NT2/D1 (cell line): ENCODE measurements around the gene C19orf47.

ENCODE experiments used
- DNase-seq: peaks from one replicate; pipeline ENCODE4 v3.0.0-alpha.2; 2011; ENCODE audit warnings: low read depth, low spot score
- H3K27me3 ChIP-seq: 2 replicates; pipeline ENCODE4 v1.6.0; 2011; ENCODE audit warnings: mild to moderate bottlenecking; ENCODE audit not compliant: insufficient read length, insufficient read depth
- H3K36me3 ChIP-seq: 2 replicates; pipeline ENCODE4 v1.6.1; 2011; ENCODE audit warnings: mild to moderate bottlenecking, low read length, mixed read lengths; ENCODE audit not compliant: insufficient read depth, insufficient read length
- H3K4me1 ChIP-seq: 2 replicates; pipeline ENCODE4 v1.5.1; 2011; ENCODE audit not compliant: insufficient read depth, insufficient read length
- H3K4me3 ChIP-seq: 2 replicates; pipeline ENCODE4 v1.5.1; 2011; ENCODE audit warnings: low read depth; ENCODE audit not compliant: insufficient read length
- H3K9ac ChIP-seq: 2 replicates; pipeline ENCODE4 v1.6.0; 2011; ENCODE audit warnings: low read depth; ENCODE audit not compliant: insufficient read length
- H3K9me3 ChIP-seq: 2 replicates; pipeline ENCODE4 v1.5.1; 2011; ENCODE audit warnings: mild to moderate bottlenecking, low read length; ENCODE audit not compliant: insufficient read depth
- SUZ12 ChIP-seq: IDR thresholded peaks from 2 replicates; pipeline ENCODE4 v1.6.1; 2011; ENCODE audit not compliant: insufficient read length, insufficient read depth; ENCODE audit errors: extremely low read depth
- YY1 ChIP-seq: IDR thresholded peaks from 2 replicates; pipeline ENCODE4 v1.6.1; 2011; ENCODE audit not compliant: insufficient read length, insufficient read depth
- ZNF274 ChIP-seq: IDR thresholded peaks from 2 replicates; pipeline ENCODE4 v1.6.1; 2011; ENCODE audit warnings: mild to moderate bottlenecking, low read depth, low read length

Gene C19orf47

GRCh38 chr19:40357640-40358039 is 9.4 kb upstream of the C19orf47 start:
- Histone ChIP-seq H3K36me3 (peaks cover 9% of the 10 kb centered on the region), H3K4me1 (no peaks in the 10 kb centered on the region), H3K4me3 (no peak overlapping the region), H3K9me3 (no peaks in the 10 kb centered on the region), H3K27me3 (no peaks in the 10 kb centered on the region), H3K9ac (no peak overlapping the region)
- no peak for DNase-seq
- TF ChIP-seq ZNF274 (no peak), SUZ12 (no peak), YY1 (no peak)

- Histone ChIP-seq H3K36me3 (peaks cover 9% of the 10 kb centered on the region), H3K4me1 (no peaks in the 10 kb centered on the region), H3K9me3 (no peaks in the 10 kb centered on the region), H3K27me3 (no peaks in the 10 kb centered on the region), H3K9ac (no peak overlapping the region), H3K4me3 (no peak overlapping the region)
- TF ChIP-seq ZNF274 (no peak), YY1 (no peak), SUZ12 (no peak)
- no peak for DNase-seq
These were observed 8.7 kb upstream of the C19orf47 start for GRCh38 chr19:40356681-40357595.

GRCh38 chr19:40355975-40356680 is 7.9 kb upstream of the C19orf47 start:
- Histone ChIP-seq H3K9ac (no peak overlapping the region), H3K4me1 (no peaks in the 10 kb centered on the region), H3K36me3 (peaks cover 12% of the 10 kb centered on the region), H3K27me3 (no peaks in the 10 kb centered on the region), H3K9me3 (no peaks in the 10 kb centered on the region), H3K4me3 (no peak overlapping the region)
- TF ChIP-seq YY1: no peak
- no peak for TF ChIP-seq ZNF274
- no peak for TF ChIP-seq SUZ12
- DNase-seq: no peak

GRCh38 chr19:40348961-40349507 is 837 bp upstream of the C19orf47 start:
- Histone ChIP-seq H3K36me3 (peaks cover 8% of the 10 kb centered on the region), H3K9ac (peak overlapping the region; percentile 58), H3K4me3 (peak overlapping the region; percentile 49), H3K4me1 (no peaks in the 10 kb centered on the region), H3K27me3 (no peaks in the 10 kb centered on the region), H3K9me3 (no peaks in the 10 kb centered on the region)
- no peak for DNase-seq
- TF ChIP-seq SUZ12: no peak
- no peak for TF ChIP-seq YY1
- no peak for TF ChIP-seq ZNF274

GRCh38 chr19:40344422-40344821 is 3.8 kb downstream of the C19orf47 start:
- no peaks in the 10 kb centered on the region for H3K9me3 ChIP-seq
- H3K36me3 ChIP-seq: peaks cover 8% of the 10 kb centered on the region
- no peaks in the 10 kb centered on the region for H3K4me1 ChIP-seq
- no peak for DNase-seq
- H3K9ac ChIP-seq: no peak overlapping the region
- no peak for TF ChIP-seq ZNF274
- no peak for TF ChIP-seq YY1
- no peak for TF ChIP-seq SUZ12
- no peaks in the 10 kb centered on the region for H3K27me3 ChIP-seq
- no peak overlapping the region for H3K4me3 ChIP-seq

- DNase-seq: no peak
- H3K36me3 ChIP-seq: peaks cover 14% of the 10 kb centered on the region
- H3K9ac ChIP-seq: no peak overlapping the region
- no peaks in the 10 kb centered on the region for H3K4me1 ChIP-seq
- no peaks in the 10 kb centered on the region for H3K9me3 ChIP-seq
- H3K4me3 ChIP-seq: no peak overlapping the region
- H3K27me3 ChIP-seq: no peaks in the 10 kb centered on the region
- TF ChIP-seq YY1 (no peak), ZNF274 (no peak), SUZ12 (no peak)
These were observed 5.4 kb downstream of the C19orf47 start for GRCh38 chr19:40342644-40343311.
